Vagina (tissue), 2 donors: ENCODE data around the gene TTC38.

Experiments
- POLR2A ChIP-seq, 2 donors: fragments of 450-650 bp; IDR thresholded peaks; one replicate each; pipeline ENCODE4 v1.6.1; 2017; ENCODE audit warnings: antibody characterized with exemption in 2 of 2, mild to moderate bottlenecking in 2 of 2, moderate library complexity in 2 of 2
- POLR2AphosphoS5 ChIP-seq, 2 donors: sonication (generic); formaldehyde crosslinking; IDR thresholded peaks; one replicate each; pipeline ENCODE4 v1.9.0; 2017; ENCODE audit warnings: antibody characterized with exemption in 2 of 2, mild to moderate bottlenecking in 2 of 2, low read depth in 1 of 2; ENCODE audit not compliant: insufficient read depth in 1 of 2
- TF ChIP-seq, protein P1 (sequence below), 3 experiments: fragments of 450-650 bp in 2 of 3; fragments of 200-600 bp in 1 of 3; sonication (generic) in 1 of 3; IDR thresholded peaks; one replicate each; pipeline ENCODE4 v1.5.1; 2017 to 2019; ENCODE audit warnings: antibody characterized with exemption in 3 of 3, mild to moderate bottlenecking in 2 of 3, moderate library complexity in 2 of 3

DNA sequence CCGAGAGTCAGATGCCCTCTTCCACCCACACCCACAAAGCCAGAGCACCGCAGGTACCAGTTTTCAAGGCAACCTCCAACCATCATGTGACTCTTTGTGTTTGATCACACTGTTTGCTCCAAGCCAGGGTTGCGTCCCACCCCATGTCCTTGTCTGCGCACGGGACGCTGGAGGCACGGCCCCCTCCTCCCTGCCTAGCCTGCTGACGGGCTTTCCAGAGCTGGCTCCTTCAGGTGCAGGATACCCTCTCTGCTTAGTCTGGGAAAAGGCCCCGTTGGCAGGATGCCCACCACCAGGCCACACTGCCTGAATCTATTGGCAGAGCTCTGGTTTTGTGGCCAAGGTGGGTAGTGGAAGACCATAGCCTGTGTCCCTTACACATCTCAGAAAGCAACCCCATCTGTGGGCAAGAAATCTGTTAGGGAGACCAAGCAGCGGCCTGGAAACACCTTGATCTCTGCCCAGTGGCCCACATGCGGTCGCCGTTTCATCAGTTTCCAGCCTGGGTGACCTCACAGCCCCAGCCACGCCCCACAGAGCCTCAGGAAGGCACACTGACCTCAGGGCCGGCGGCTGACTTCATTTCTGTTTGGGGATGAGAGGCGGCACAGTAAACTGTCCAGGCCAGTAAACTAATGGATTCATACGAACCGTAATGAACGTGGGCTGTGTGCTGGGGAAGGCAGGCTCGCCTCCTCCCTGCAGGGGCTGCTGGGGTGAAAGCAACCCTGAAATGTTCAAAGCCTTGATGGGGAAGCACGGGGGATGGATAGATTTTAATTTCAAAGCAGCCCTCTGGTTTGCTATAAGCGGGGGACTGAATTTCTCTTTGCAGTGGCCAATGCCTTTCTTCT is 43.5 kb upstream of the TTC38 start:
- no peak for TF ChIP-seq POLR2AphosphoS5 (IDR thresholded peaks at IDR 0.05; ENCODE audit: insufficient read depth in 1 of 2, low read depth in 1 of 2)
- TF ChIP-seq, protein P1, sequence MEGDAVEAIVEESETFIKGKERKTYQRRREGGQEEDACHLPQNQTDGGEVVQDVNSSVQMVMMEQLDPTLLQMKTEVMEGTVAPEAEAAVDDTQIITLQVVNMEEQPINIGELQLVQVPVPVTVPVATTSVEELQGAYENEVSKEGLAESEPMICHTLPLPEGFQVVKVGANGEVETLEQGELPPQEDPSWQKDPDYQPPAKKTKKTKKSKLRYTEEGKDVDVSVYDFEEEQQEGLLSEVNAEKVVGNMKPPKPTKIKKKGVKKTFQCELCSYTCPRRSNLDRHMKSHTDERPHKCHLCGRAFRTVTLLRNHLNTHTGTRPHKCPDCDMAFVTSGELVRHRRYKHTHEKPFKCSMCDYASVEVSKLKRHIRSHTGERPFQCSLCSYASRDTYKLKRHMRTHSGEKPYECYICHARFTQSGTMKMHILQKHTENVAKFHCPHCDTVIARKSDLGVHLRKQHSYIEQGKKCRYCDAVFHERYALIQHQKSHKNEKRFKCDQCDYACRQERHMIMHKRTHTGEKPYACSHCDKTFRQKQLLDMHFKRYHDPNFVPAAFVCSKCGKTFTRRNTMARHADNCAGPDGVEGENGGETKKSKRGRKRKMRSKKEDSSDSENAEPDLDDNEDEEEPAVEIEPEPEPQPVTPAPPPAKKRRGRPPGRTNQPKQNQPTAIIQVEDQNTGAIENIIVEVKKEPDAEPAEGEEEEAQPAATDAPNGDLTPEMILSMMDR (IDR thresholded peaks at IDR 0.05) = no peak
- TF ChIP-seq POLR2A (IDR thresholded peaks at IDR 0.05) = no peak
